ENCODE results near the gene CCDC91.

The CCDC91 gene

DNA sequence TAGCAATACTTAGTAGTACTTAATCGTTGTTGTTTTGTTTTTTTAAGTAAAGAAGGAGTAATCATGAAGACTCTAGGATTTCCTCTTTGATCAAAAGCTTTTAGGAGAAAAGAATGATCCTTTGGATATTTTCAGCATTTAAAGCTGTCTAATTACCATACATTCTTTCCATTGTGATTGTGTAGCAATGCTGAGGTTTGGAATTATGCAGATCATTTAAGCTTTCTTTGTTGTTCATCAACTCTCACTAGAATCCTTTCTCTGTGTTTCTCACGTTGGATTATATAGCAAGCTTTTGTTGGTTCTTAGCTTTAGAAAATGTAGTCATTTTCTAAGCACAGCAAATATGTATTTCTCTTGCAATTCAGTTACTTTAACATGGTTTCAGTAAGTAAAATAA is 25.8 kb downstream of the CCDC91 start:
- H3K4me1 ChIP-seq (ENCODE audit: control insufficient read depth in 1 of 2, insufficient read depth in 2 of 2, low read length in 2 of 2), result peaks cover 0 to 5% of the 10 kb centered on the region in 2 donors
- no peaks in the 10 kb centered on the region for H3K27me3 ChIP-seq (ENCODE audit: low read depth, low read length)
- no peaks in the 10 kb centered on the region for H3K36me3 ChIP-seq (ENCODE audit: control insufficient read depth in 1 of 2, insufficient read depth in 2 of 2, low read length in 2 of 2)
- no peak overlapping the region for H3K4me3 ChIP-seq (ENCODE audit: low read depth in 1 of 2, low read length in 2 of 2)
- H3K9me3 ChIP-seq (ENCODE audit: control insufficient read depth in 1 of 2, low read length in 2 of 2), result peaks cover 5 to 9% of the 10 kb centered on the region in 2 donors
- H3K27ac ChIP-seq (ENCODE audit: low read length), result no peak overlapping the region

DNA sequence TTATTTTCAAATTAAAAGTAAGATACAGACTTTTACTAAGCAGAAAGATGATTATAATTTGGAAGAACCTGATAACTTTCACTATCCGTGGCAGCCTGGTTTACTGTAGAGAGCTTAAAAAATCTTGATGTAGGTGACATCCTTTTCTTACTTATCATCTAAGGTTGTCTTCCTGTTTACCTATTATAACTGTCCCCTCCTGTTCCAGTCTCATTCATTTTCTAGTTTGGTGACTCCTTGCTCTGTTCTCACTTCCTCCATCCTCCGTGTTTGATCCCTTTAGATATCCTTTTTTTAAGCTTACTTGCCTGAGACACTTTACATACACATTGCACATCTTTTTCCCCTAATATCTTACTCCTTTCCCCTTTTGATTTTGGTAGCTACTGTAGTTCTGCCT is 27.5 kb downstream of the CCDC91 start:
- H3K4me3 ChIP-seq (ENCODE audit: low read depth in 1 of 2, low read length in 2 of 2), result no peak overlapping the region
- H3K9me3 ChIP-seq (ENCODE audit: control insufficient read depth in 1 of 2, low read length in 2 of 2), result peaks cover 5 to 9% of the 10 kb centered on the region in 2 donors
- H3K27ac ChIP-seq (ENCODE audit: low read length), result no peak overlapping the region
- peaks cover 0 to 6% of the 10 kb centered on the region in 2 donors for H3K4me1 ChIP-seq (ENCODE audit: control insufficient read depth in 1 of 2, insufficient read depth in 2 of 2, low read length in 2 of 2)
- no peaks in the 10 kb centered on the region for H3K27me3 ChIP-seq (ENCODE audit: low read depth, low read length)
- no peaks in the 10 kb centered on the region for H3K36me3 ChIP-seq (ENCODE audit: control insufficient read depth in 1 of 2, insufficient read depth in 2 of 2, low read length in 2 of 2)

DNA sequence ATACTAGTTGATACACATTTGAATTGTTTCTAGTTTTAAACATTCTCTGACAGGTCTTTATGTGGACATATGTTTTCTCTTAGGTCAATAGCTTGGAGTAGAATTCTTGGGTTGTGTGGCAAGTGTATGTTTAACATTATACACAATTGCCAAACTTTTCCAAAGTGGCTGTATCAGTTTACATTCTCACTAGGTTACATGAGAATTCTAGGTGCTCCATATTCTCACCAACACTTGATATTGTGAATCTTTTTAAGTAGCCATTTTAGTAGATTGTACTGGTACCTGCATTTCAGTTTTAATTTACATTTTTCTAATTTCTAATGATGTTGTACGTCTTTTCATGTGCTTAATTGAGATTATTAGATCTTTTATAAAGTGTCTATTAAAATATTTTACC is 28.6 kb downstream of the CCDC91 start:
- H3K4me1 ChIP-seq (ENCODE audit: control insufficient read depth in 1 of 2, insufficient read depth in 2 of 2, low read length in 2 of 2), result peaks cover 0 to 6% of the 10 kb centered on the region in 2 donors
- no peak overlapping the region for H3K27ac ChIP-seq (ENCODE audit: low read length)
- H3K4me3 ChIP-seq (ENCODE audit: low read depth in 1 of 2, low read length in 2 of 2), result no peak overlapping the region
- H3K36me3 ChIP-seq (ENCODE audit: control insufficient read depth in 1 of 2, insufficient read depth in 2 of 2, low read length in 2 of 2), result no peaks in the 10 kb centered on the region
- H3K27me3 ChIP-seq (ENCODE audit: low read depth, low read length), result no peaks in the 10 kb centered on the region
- H3K9me3 ChIP-seq (ENCODE audit: control insufficient read depth in 1 of 2, low read length in 2 of 2), result peaks cover 5 to 9% of the 10 kb centered on the region in 2 donors

DNA sequence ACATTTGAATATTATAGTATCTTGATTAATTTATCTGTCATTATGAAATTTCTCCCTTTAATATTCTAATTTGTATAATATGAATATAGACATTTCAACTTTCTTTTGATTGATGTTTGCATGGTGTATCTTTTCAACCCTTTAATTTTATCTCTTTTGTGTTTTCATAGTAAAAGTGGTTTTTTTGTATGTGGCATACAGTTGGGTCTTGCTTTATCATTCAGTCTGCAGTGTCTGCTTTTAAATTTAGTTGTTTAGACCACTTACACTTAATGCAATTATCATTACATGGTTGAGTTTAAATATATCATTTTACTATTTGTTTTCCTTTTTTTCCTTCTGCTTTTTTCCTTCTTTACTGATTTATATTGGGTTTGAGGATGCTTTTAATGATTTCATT is 29.6 kb downstream of the CCDC91 start:
- no peaks in the 10 kb centered on the region for H3K36me3 ChIP-seq (ENCODE audit: control insufficient read depth in 1 of 2, insufficient read depth in 2 of 2, low read length in 2 of 2)
- peaks cover 5 to 9% of the 10 kb centered on the region in 2 donors for H3K9me3 ChIP-seq (ENCODE audit: control insufficient read depth in 1 of 2, low read length in 2 of 2)
- peaks cover 0 to 6% of the 10 kb centered on the region in 2 donors for H3K4me1 ChIP-seq (ENCODE audit: control insufficient read depth in 1 of 2, insufficient read depth in 2 of 2, low read length in 2 of 2)
- no peaks in the 10 kb centered on the region for H3K27me3 ChIP-seq (ENCODE audit: low read depth, low read length)
- no peak overlapping the region for H3K27ac ChIP-seq (ENCODE audit: low read length)
- H3K4me3 ChIP-seq (ENCODE audit: low read depth in 1 of 2, low read length in 2 of 2), result no peak overlapping the region

DNA sequence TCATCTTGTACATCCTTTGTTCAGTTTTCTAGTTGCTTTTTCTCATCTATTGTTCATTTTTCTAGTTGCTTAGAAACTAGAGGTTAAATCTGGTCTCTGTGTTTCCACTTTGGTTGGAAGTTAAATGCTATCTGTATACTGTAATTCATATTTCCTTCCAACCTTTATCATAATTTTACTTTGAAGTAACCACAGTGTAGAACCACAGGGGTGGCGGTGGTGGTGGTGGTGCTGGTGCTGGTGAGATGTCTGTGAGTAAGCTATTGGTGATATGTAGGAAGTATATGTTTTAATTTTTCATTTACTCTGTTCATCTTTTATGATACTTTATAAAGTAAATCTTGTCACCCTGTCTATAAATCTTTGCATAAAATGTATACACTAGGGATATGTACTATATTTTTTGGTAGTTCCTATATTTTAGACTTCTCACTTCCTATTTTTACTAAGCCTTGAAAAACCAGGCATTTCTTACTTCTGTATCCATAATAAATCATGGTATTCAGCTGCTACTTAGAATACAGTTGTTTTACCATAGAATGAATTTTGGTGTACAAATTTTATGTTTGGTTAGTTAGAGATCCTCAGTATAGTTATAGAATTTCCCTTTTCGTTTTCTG is 31.9 kb downstream of the CCDC91 start:
- Histone ChIP-seq H3K27me3 (ENCODE audit: low read depth, low read length) (no peaks in the 10 kb centered on the region), H3K9me3 (ENCODE audit: control insufficient read depth in 1 of 2, low read length in 2 of 2) (peaks cover 5 to 9% of the 10 kb centered on the region in 2 donors), H3K4me3 (ENCODE audit: low read depth in 1 of 2, low read length in 2 of 2) (no peak overlapping the region), H3K36me3 (ENCODE audit: control insufficient read depth in 1 of 2, insufficient read depth in 2 of 2, low read length in 2 of 2) (no peaks in the 10 kb centered on the region), H3K4me1 (ENCODE audit: control insufficient read depth in 1 of 2, insufficient read depth in 2 of 2, low read length in 2 of 2) (peaks cover 0 to 6% of the 10 kb centered on the region in 2 donors), H3K27ac (ENCODE audit: low read length) (no peak overlapping the region)

DNA sequence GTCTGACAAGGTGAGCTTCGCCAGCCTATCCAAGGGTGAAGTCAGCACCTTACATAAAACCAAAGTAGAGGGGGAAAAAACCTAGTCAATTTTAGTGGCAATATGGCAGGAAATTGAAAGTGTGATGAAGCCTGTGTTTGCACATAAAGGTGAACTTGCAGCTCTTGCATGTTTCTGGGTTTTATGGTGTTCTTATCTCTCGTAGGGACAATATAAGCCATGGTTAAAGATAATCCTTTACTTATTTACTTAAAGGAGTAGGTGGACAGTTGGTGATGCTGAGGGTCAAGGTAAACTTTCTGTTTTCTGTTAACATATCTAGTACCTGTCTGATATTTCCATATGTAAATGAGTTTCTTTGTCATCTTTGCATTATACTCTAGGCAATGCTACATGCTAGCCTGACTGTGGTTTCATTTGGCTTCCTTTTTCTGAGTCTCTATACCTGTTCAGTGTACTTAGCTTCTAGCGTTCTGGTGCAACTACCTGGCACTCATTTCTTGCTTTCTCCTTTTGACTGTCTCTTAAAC is 32.8 kb downstream of the CCDC91 start:
- Histone ChIP-seq H3K36me3 (ENCODE audit: control insufficient read depth in 1 of 2, insufficient read depth in 2 of 2, low read length in 2 of 2) (no peaks in the 10 kb centered on the region), H3K4me3 (ENCODE audit: low read depth in 1 of 2, low read length in 2 of 2) (no peak overlapping the region), H3K9me3 (ENCODE audit: control insufficient read depth in 1 of 2, low read length in 2 of 2) (peaks cover 5 to 6% of the 10 kb centered on the region in 2 donors), H3K27ac (ENCODE audit: low read length) (no peak overlapping the region), H3K27me3 (ENCODE audit: low read depth, low read length) (no peaks in the 10 kb centered on the region), H3K4me1 (ENCODE audit: control insufficient read depth in 1 of 2, insufficient read depth in 2 of 2, low read length in 2 of 2) (peaks cover 0 to 6% of the 10 kb centered on the region in 2 donors)

DNA sequence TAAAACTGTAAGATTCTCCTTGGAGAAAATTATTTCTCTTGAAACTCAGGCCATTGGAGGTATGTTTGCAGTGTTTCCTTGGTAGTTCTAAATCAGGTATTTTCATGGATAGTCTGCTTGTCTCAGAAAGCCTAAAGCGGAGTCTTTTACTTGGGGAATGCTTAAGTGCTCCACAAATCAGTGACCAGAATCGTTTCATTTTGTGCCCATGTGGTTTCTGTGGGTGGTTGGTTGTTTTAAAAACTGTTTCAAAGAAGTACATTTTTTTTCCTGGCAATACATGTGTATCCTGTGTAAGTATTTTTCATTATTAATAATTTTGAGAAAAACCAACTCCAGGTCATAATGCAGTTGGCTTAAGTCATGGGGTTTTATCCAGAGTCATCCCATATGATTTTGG is 33.6 kb downstream of the CCDC91 start:
- no peaks in the 10 kb centered on the region for H3K36me3 ChIP-seq (ENCODE audit: control insufficient read depth in 1 of 2, insufficient read depth in 2 of 2, low read length in 2 of 2)
- no peak overlapping the region for H3K27ac ChIP-seq (ENCODE audit: low read length)
- H3K4me1 ChIP-seq (ENCODE audit: control insufficient read depth in 1 of 2, insufficient read depth in 2 of 2, low read length in 2 of 2), result peaks cover 0 to 7% of the 10 kb centered on the region in 2 donors

DNA sequence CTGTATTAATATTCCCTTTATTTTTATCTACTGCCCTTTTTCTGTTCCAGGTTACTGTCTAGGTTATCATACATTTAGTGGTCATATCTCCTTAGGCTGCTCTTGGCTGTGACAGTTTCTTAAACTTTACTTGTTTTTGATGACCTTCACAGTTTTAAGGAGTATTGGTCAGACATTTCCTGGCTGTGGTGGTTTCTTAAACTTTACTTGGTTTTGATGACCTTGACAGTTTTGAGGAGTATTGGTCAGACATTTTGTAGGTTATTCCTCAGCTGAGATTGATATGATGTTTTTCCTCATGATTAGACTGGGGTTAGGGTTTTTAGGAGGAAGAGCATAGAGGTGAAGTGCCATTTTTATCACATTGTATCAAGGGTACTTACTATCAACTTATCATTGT is 36.4 kb downstream of the CCDC91 start:
- no peak overlapping the region for H3K4me3 ChIP-seq (ENCODE audit: low read depth in 1 of 2, low read length in 2 of 2)
- H3K9me3 ChIP-seq (ENCODE audit: control insufficient read depth in 1 of 2, low read length in 2 of 2), result no peaks in the 10 kb centered on the region
- H3K27ac ChIP-seq (ENCODE audit: low read length), result no peak overlapping the region
- peaks cover 0 to 12% of the 10 kb centered on the region in 2 donors for H3K4me1 ChIP-seq (ENCODE audit: control insufficient read depth in 1 of 2, insufficient read depth in 2 of 2, low read length in 2 of 2)
- H3K27me3 ChIP-seq (ENCODE audit: low read depth, low read length), result no peaks in the 10 kb centered on the region
- no peaks in the 10 kb centered on the region for H3K36me3 ChIP-seq (ENCODE audit: control insufficient read depth in 1 of 2, insufficient read depth in 2 of 2, low read length in 2 of 2)

More for the DNA sequence above, 33.6 kb downstream of the CCDC91 start:
- Histone ChIP-seq H3K4me3 (ENCODE audit: low read depth in 1 of 2, low read length in 2 of 2) (no peak overlapping the region), H3K27me3 (ENCODE audit: low read depth, low read length) (no peaks in the 10 kb centered on the region), H3K9me3 (ENCODE audit: control insufficient read depth in 1 of 2, low read length in 2 of 2) (peaks cover under 1 to 1% of the 10 kb centered on the region in 2 donors)

DNA sequence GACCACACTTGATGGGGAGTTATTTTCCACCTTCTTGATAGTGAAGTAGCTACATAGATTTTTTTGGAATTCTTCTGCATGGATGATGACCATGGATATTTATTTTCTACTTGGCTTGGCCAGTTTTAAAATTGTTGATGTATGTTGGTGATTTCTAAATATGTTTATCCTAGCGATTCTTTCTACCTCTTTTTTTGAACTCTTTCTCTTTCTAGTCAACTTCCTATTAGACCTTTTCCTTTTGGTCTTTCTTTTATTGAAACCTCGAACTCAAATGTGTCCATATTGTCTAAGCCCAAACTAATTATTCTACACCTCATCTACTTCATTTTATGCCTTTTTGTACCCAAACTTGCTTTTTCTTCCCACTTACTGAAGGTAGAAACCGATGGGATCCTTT is 37.0 kb downstream of the CCDC91 start:
- H3K9me3 ChIP-seq (ENCODE audit: control insufficient read depth in 1 of 2, low read length in 2 of 2), result no peaks in the 10 kb centered on the region
- H3K36me3 ChIP-seq (ENCODE audit: control insufficient read depth in 1 of 2, insufficient read depth in 2 of 2, low read length in 2 of 2), result no peaks in the 10 kb centered on the region
- peaks cover 0 to 11% of the 10 kb centered on the region in 2 donors for H3K4me1 ChIP-seq (ENCODE audit: control insufficient read depth in 1 of 2, insufficient read depth in 2 of 2, low read length in 2 of 2)
- H3K27me3 ChIP-seq (ENCODE audit: low read depth, low read length), result no peaks in the 10 kb centered on the region
- no peak overlapping the region for H3K4me3 ChIP-seq (ENCODE audit: low read depth in 1 of 2, low read length in 2 of 2)
- no peak overlapping the region for H3K27ac ChIP-seq (ENCODE audit: low read length)

DNA sequence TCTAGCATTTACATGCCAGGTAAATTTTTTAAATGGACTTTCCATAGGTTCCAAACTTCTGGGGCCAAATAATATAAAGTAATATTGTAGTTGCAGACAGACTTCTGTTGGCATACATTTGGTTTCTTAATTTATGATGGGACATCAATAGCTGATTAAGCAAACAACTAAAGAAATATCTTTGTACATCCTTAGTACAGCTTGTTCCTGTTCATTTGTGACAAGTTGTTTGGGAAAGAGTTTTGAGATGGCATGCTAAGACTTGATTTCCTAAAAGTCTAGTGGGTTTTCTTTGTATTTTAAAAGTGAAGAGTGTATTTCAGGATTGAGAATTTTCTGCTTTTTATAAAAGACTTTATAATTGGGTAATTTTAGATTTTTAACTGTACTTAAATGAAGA is 41.0 kb downstream of the CCDC91 start:
- Histone ChIP-seq H3K36me3 (ENCODE audit: control insufficient read depth in 1 of 2, insufficient read depth in 2 of 2, low read length in 2 of 2) (no peaks in the 10 kb centered on the region), H3K27me3 (ENCODE audit: low read depth, low read length) (no peaks in the 10 kb centered on the region), H3K27ac (ENCODE audit: low read length) (no peak overlapping the region), H3K9me3 (ENCODE audit: control insufficient read depth in 1 of 2, low read length in 2 of 2) (no peaks in the 10 kb centered on the region), H3K4me1 (ENCODE audit: control insufficient read depth in 1 of 2, insufficient read depth in 2 of 2, low read length in 2 of 2) (peaks cover 0 to 11% of the 10 kb centered on the region in 2 donors), H3K4me3 (ENCODE audit: low read depth in 1 of 2, low read length in 2 of 2) (no peak overlapping the region)

DNA sequence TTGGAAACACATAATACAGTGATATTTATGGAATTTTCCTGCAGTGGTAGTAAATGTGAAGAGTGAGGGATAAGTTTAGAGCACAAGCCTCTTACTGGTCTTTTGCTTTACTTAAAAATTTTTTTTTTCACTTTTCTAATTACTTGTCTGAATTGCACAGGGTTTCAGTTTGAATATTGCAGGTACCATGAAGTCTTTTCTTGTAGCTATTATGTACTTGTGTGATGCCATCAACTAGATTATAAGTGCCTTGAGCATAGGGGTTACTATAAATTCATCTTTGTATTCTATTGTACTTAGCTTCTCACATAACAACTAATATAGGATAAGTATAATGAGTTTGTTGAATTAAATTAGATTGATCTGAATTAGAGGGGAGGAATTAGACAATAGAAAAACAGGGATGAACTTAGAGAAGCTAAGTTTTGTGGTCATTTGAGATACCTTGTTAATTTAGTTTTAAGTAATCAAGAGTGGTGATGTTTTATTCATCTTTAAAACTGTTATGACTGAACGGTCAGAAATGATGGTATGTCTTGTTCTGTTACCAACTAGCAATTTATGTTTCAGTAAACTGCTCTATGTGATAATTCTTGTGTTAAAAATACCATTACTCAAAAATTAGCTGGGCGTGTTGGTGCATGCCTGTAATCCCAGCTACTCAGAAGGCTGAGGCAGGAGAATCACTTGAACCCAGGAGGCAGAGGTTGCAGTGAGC is 42.1 kb downstream of the CCDC91 start:
- H3K27ac ChIP-seq (ENCODE audit: low read length), result no peak overlapping the region
- peaks cover 0 to 11% of the 10 kb centered on the region in 2 donors for H3K4me1 ChIP-seq (ENCODE audit: control insufficient read depth in 1 of 2, insufficient read depth in 2 of 2, low read length in 2 of 2)
- no peaks in the 10 kb centered on the region for H3K36me3 ChIP-seq (ENCODE audit: control insufficient read depth in 1 of 2, insufficient read depth in 2 of 2, low read length in 2 of 2)
- H3K9me3 ChIP-seq (ENCODE audit: control insufficient read depth in 1 of 2, low read length in 2 of 2), result no peaks in the 10 kb centered on the region
- no peak overlapping the region for H3K4me3 ChIP-seq (ENCODE audit: low read depth in 1 of 2, low read length in 2 of 2)
- H3K27me3 ChIP-seq (ENCODE audit: low read depth, low read length), result no peaks in the 10 kb centered on the region
